Keratinocyte (primary cell): Measurements from ENCODE around the gene LYL1. TPM values are rescaled to one million over a fixed set of nuclear protein-coding genes. Genes with fewer than 3 reads are reported as not detected.

ENCODE experiments used
- DNase-seq: peaks from one replicate; pipeline ENCODE4 v3.0.0-alpha.2; 2011; ENCODE audit warnings: low read depth, missing footprints, low spot score
- FAIRE-seq: peaks from 2 replicates; lab custom pipeline; 2011; peaks lifted over from hg19 to GRCh38; lab: Jason Lieb, UNC
- H2AFZ ChIP-seq: 2 replicates; pipeline ENCODE4 v1.6.0; 2012; ENCODE audit warnings: low read length, control low read depth, inconsistent platforms; ENCODE audit not compliant: control insufficient read depth
- H3K27ac ChIP-seq: 2 replicates; pipeline ENCODE4 v1.5.1; 2011; ENCODE audit warnings: low read length; ENCODE audit not compliant: control insufficient read depth, insufficient read depth
- H3K27me3 ChIP-seq: 3 replicates; pipeline ENCODE4 v1.6.0; 2011; ENCODE audit warnings: low read length; ENCODE audit not compliant: control insufficient read depth, insufficient read depth; ENCODE audit errors: extremely low read depth
- H3K36me3 ChIP-seq, 2 experiments: 2 replicates in 1 of 2; 3 replicates in 1 of 2; pipeline ENCODE4 v1.5.1; 2011; ENCODE audit warnings: low read length in 2 of 2, mild to moderate bottlenecking in 1 of 2; ENCODE audit not compliant: control insufficient read depth in 2 of 2, insufficient read depth in 2 of 2; ENCODE audit errors: extremely low read depth in 1 of 2
- H3K4me1 ChIP-seq: 3 replicates; pipeline ENCODE4 v1.5.1; 2011; ENCODE audit warnings: low read length; ENCODE audit not compliant: control insufficient read depth, insufficient read depth; ENCODE audit errors: extremely low read depth
- H3K4me2 ChIP-seq: 3 replicates; pipeline ENCODE4 v1.6.0; 2011; ENCODE audit warnings: low read depth, low read length; ENCODE audit not compliant: control insufficient read depth, insufficient read depth; ENCODE audit errors: extremely low read depth
- H3K4me3 ChIP-seq, 3 experiments: fragments of 200-600 bp in 1 of 3; sonication (generic) in 1 of 3; 2 replicates in 2 of 3; 3 replicates in 1 of 3; pipeline ENCODE4 v1.5.1; 2011 to 2016; ENCODE audit warnings: low read length in 3 of 3, mild to moderate bottlenecking in 3 of 3, control low read depth in 2 of 3, inconsistent platforms in 1 of 3, low read depth in 1 of 3, mixed read lengths in 1 of 3, mixed run types in 1 of 3, moderate library complexity in 1 of 3; ENCODE audit not compliant: control insufficient read depth in 2 of 3, insufficient read depth in 2 of 3; ENCODE audit errors: extremely low read depth in 1 of 3
- H3K79me2 ChIP-seq: 2 replicates; pipeline ENCODE4 v1.6.0; 2012; ENCODE audit warnings: low read length; ENCODE audit not compliant: control insufficient read depth, insufficient read depth
- H3K9ac ChIP-seq: 3 replicates; pipeline ENCODE4 v1.6.0; 2011; ENCODE audit warnings: low read length; ENCODE audit not compliant: control insufficient read depth, insufficient read depth; ENCODE audit errors: extremely low read depth
- H3K9me1 ChIP-seq: 3 replicates; pipeline ENCODE4 v1.6.0; 2011; ENCODE audit warnings: low read length; ENCODE audit not compliant: control insufficient read depth, insufficient read depth; ENCODE audit errors: extremely low read depth
- H3K9me3 ChIP-seq: 2 replicates; pipeline ENCODE4 v1.5.1; 2012; ENCODE audit warnings: low read depth, low read length; ENCODE audit not compliant: control insufficient read depth
- H4K20me1 ChIP-seq: 3 replicates; pipeline ENCODE4 v1.6.0; 2011; ENCODE audit warnings: low read length; ENCODE audit not compliant: control insufficient read depth, insufficient read depth; ENCODE audit errors: extremely low read depth
- EZH2 ChIP-seq: IDR thresholded peaks from one replicate; pipeline ENCODE4 v1.6.1; 2012; ENCODE audit warnings: inconsistent platforms, mild to moderate bottlenecking, low read length, moderate library complexity
- dilution Hi-C: fragments of 300-500 bp; cut with MboI; formaldehyde crosslinking; loops from one replicate; pipeline ENCODE4 v1.7.0; 2020; ENCODE audit warnings: low sequenced_read_pairs; ENCODE audit not compliant: extremely low pct_ligation_motif_present
- polyA plus RNA-seq, 5 experiments: library from polyadenylated mRNA; depleted of rRNA in 3 of 5; stranded (reverse) in 3 of 5; stranded (forward) in 1 of 5; unstranded in 1 of 5; fragments of >200 nt; gene quantifications; 1 replicate in 1 of 5; 2 replicates in 3 of 5; 3 replicates in 1 of 5; pipeline versions ENCODE4 v1.2.1 to v1.2.3, GENCODE V29; 2011 to 2012; ENCODE audit warnings: missing spikeins in 2 of 5, low read depth in 1 of 5, low replicate concordance in 1 of 5
- TF ChIP-seq, protein P1 (sequence below), 3 experiments: IDR thresholded peaks in 1 of 3; conservative IDR thresholded peaks in 1 of 3; optimal IDR thresholded peaks in 1 of 3; 2 replicates in 2 of 3; 3 replicates in 1 of 3; pipeline versions ENCODE3 to v1.5.1; 2011; ENCODE audit warnings: low read length in 3 of 3, mild to moderate bottlenecking in 3 of 3, moderate library complexity in 2 of 3, control low read depth in 1 of 3, inconsistent platforms in 1 of 3; ENCODE audit not compliant: insufficient read depth in 2 of 3; ENCODE audit errors: extremely low read depth in 1 of 3

The LYL1 gene
- polyA plus RNA-seq, 1 donor (not counting 4 experiments of a cell fraction or from before 2014, with no cell fraction given) = 0.07 TPM

DNA sequence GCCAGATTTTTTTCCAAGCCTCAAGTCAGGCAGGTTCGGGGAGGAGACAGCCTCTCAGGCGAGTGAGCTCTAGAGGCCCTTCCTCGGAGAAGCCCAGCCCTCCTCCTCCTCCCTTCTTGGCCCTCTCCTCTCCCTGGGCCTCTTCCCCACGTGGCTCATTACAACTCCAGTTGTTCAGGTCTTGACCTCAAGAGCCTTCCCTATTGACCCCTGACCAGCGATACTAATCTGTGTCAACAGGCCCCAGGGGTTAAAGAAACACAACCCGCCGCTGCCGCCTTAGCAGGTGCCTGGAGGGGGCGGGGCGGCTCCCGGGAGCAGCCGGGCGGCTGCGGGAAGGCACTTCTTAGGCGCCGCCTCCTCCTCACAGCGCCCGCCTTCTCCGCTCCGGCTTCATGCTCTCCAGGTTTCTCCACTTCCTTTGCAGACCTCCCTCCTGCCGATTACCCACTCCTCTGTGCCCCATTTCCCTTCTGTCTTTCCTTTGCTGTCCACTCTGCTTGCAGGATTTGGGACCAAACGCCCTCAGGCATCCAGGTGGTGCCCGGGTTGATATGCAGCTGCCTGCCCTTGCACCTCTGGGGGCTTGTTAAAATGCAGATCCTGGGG is 51.0 kb downstream of the LYL1 start:
- H3K4me1 ChIP-seq = peaks cover 64% of the 10 kb centered on the region
- dilution Hi-C loops = no loop called here
- H3K36me3 ChIP-seq = peaks cover 0 to 4% of the 10 kb centered on the region in 2 experiments
- H3K27me3 ChIP-seq = no peaks in the 10 kb centered on the region
- no peaks in the 10 kb centered on the region for H3K9me3 ChIP-seq
- peak overlapping the region in 1 of 3 experiments; percentile 25 for H3K4me3 ChIP-seq
- peak overlapping the region; percentile 53 for H3K4me2 ChIP-seq
- TF ChIP-seq, protein P1, sequence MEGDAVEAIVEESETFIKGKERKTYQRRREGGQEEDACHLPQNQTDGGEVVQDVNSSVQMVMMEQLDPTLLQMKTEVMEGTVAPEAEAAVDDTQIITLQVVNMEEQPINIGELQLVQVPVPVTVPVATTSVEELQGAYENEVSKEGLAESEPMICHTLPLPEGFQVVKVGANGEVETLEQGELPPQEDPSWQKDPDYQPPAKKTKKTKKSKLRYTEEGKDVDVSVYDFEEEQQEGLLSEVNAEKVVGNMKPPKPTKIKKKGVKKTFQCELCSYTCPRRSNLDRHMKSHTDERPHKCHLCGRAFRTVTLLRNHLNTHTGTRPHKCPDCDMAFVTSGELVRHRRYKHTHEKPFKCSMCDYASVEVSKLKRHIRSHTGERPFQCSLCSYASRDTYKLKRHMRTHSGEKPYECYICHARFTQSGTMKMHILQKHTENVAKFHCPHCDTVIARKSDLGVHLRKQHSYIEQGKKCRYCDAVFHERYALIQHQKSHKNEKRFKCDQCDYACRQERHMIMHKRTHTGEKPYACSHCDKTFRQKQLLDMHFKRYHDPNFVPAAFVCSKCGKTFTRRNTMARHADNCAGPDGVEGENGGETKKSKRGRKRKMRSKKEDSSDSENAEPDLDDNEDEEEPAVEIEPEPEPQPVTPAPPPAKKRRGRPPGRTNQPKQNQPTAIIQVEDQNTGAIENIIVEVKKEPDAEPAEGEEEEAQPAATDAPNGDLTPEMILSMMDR (optimal IDR thresholded peaks at IDR 0.05 in 1 of 3, IDR thresholded peaks at IDR 0.05 in 1 of 3, conservative IDR thresholded peaks at IDR 0.05 in 1 of 3; ENCODE audit: extremely low read depth in 1 of 3, insufficient read depth in 2 of 3, low read length in 3 of 3) = no peak
- no peak for TF ChIP-seq EZH2
- FAIRE-seq = no peak
- H3K9me1 ChIP-seq = peaks cover 4% of the 10 kb centered on the region
- DNase-seq = no peak
- H2AFZ ChIP-seq = no peak overlapping the region
- H3K79me2 ChIP-seq = peaks cover 33% of the 10 kb centered on the region
- no peak overlapping the region for H3K27ac ChIP-seq
- no peak overlapping the region for H3K9ac ChIP-seq
- peaks cover 4% of the 10 kb centered on the region for H4K20me1 ChIP-seq

DNA sequence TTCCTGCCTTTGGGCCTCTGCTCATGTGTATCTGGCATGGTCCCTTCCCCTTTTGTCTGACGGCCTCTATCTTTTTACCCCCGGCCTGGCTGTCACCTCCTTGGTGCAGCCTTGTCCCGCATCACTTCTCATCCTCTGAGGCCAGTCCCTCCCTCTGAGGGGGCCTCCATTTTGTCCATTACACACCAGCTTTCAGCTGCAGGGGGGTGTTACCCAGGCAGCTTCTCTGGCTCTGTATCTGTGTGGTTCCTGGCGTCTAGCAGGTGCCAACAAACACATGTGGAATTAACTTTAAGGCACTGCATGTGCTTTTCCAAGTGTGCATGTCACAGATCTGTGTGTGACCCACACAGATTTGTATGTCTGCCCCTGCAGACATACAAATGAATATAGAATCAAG is 52.4 kb downstream of the LYL1 start:
- dilution Hi-C loops = no loop called here
- H3K27me3 ChIP-seq = no peaks in the 10 kb centered on the region

More for the DNA sequence above, 52.4 kb downstream of the LYL1 start:
- Histone ChIP-seq H3K9ac (no peak overlapping the region), H3K27ac (no peak overlapping the region), H4K20me1 (peaks cover 4% of the 10 kb centered on the region), H3K9me3 (no peaks in the 10 kb centered on the region), H2AFZ (no peak overlapping the region), H3K9me1 (peaks cover 4% of the 10 kb centered on the region), H3K4me1 (peaks cover 53% of the 10 kb centered on the region), H3K79me2 (peaks cover 47% of the 10 kb centered on the region), H3K4me2 (no peak overlapping the region), H3K36me3 (peaks cover 0 to 15% of the 10 kb centered on the region in 2 experiments), H3K4me3 (no peak overlapping the region)
- DNase-seq (no peak), FAIRE-seq (no peak)
- no peak for TF ChIP-seq EZH2
- TF ChIP-seq, protein P1 (optimal IDR thresholded peaks at IDR 0.05 in 1 of 3, IDR thresholded peaks at IDR 0.05 in 1 of 3, conservative IDR thresholded peaks at IDR 0.05 in 1 of 3; ENCODE audit: extremely low read depth in 1 of 3, insufficient read depth in 2 of 3, low read length in 3 of 3) = no peak

Other genes starting within 250 kb of the LYL1 start
- 23.5 to 38.3 TPM (median 27.2 TPM) in 3 replicates for gene DNASE2, start 221.4 kb downstream of the LYL1 start, polyA plus RNA-seq
- not detected in 3 replicates for gene KLF1, start 215.7 kb downstream of the LYL1 start, polyA plus RNA-seq
- gene GCDH, start 211.7 kb downstream of the LYL1 start, polyA plus RNA-seq = 9.9 to 16.8 TPM (median 11.5 TPM) in 3 replicates
- gene SYCE2, start 183.6 kb downstream of the LYL1 start, polyA plus RNA-seq = 0.07 to 0.10 TPM in 2 of 3 replicates, not detected in the other
- 29.9 to 68.7 TPM (median 30.9 TPM) in 3 replicates for gene FARSA, start 169.1 kb downstream of the LYL1 start, polyA plus RNA-seq
- gene CALR, start 164.2 kb downstream of the LYL1 start, polyA plus RNA-seq = 785 to 1,497 TPM (median 899 TPM) in 3 replicates
- gene RAD23A, start 157.0 kb downstream of the LYL1 start, polyA plus RNA-seq = 20.3 to 63.3 TPM (median 23.7 TPM) in 3 replicates
- 27.8 to 38.4 TPM (median 35.5 TPM) in 3 replicates for gene GADD45GIP1, start 145.6 kb downstream of the LYL1 start, polyA plus RNA-seq
- gene DAND5, start 133.3 kb downstream of the LYL1 start, polyA plus RNA-seq = 0.09 TPM in 1 of 3 replicates, not detected in the others
- gene NFIX, start 107.4 kb downstream of the LYL1 start, polyA plus RNA-seq = 3.1 to 21.4 TPM (median 5.2 TPM) in 3 replicates
- 30.9 to 44.6 TPM (median 34.5 TPM) in 3 replicates for gene TRMT1, start 13.9 kb upstream of the LYL1 start, polyA plus RNA-seq
- gene NACC1, start 15.4 kb upstream of the LYL1 start, polyA plus RNA-seq = 32.9 to 63.2 TPM (median 56.4 TPM) in 3 replicates
- gene STX10, start 47.5 kb upstream of the LYL1 start, polyA plus RNA-seq = 61.3 to 77.7 TPM (median 65.2 TPM) in 3 replicates
- 9.9 to 38.9 TPM (median 14.4 TPM) in 3 replicates for gene IER2, start 47.6 kb upstream of the LYL1 start, polyA plus RNA-seq